ENCODE measurements around the gene AGBL1. TPM values are rescaled to one million over a fixed set of nuclear protein-coding genes. Genes with fewer than 3 reads are reported as not detected.

The AGBL1 gene
- total RNA-seq, 1 experiment from 2014 or later, result not detected

GRCh38 chr15:86849558-86850285, 770.1 kb downstream of the AGBL1 start:
- H3T11ph ChIP-seq (ENCODE audit: low read length), result no peak overlapping the region
- WGBS (ENCODE audit: extremely low coverage, insufficient read length, low lambda C conversion rate), result no CpG with 5 or more reads among the region's 6 CpGs
- H3K4me3 Mint-ChIP-seq, result no peak overlapping the region
- no peaks in the 10 kb centered on the region for H3K79me2 ChIP-seq (ENCODE audit: insufficient read depth, low read length)
- H3K56ac ChIP-seq (ENCODE audit: insufficient read length, low read depth, low read length), result no peak overlapping the region
- H3K4me1 Mint-ChIP-seq, result no peaks in the 10 kb centered on the region
- no peak overlapping the region for H3K18ac ChIP-seq (ENCODE audit: insufficient read length, low read depth, low read length)
- H3K4me1 ChIP-seq (ENCODE audit: insufficient read depth, low read length), result no peaks in the 10 kb centered on the region
- TF ChIP-seq, protein P1, sequence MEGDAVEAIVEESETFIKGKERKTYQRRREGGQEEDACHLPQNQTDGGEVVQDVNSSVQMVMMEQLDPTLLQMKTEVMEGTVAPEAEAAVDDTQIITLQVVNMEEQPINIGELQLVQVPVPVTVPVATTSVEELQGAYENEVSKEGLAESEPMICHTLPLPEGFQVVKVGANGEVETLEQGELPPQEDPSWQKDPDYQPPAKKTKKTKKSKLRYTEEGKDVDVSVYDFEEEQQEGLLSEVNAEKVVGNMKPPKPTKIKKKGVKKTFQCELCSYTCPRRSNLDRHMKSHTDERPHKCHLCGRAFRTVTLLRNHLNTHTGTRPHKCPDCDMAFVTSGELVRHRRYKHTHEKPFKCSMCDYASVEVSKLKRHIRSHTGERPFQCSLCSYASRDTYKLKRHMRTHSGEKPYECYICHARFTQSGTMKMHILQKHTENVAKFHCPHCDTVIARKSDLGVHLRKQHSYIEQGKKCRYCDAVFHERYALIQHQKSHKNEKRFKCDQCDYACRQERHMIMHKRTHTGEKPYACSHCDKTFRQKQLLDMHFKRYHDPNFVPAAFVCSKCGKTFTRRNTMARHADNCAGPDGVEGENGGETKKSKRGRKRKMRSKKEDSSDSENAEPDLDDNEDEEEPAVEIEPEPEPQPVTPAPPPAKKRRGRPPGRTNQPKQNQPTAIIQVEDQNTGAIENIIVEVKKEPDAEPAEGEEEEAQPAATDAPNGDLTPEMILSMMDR (conservative IDR thresholded peaks at IDR 0.05), result no peak
- no peaks in the 10 kb centered on the region for H3K23me2 ChIP-seq (ENCODE audit: insufficient read length, low read depth, low read length, poor library complexity, severe bottlenecking)
- H3K14ac ChIP-seq (ENCODE audit: insufficient read depth, low read length), result no peak overlapping the region
- no peaks in the 10 kb centered on the region for H3K9me3 ChIP-seq (ENCODE audit: control insufficient read depth, low read depth, low read length)
- no peak overlapping the region for H2BK15ac ChIP-seq (ENCODE audit: low read depth, low read length)
- H2BK120ac ChIP-seq (ENCODE audit: low read depth, low read length, poor library complexity, severe bottlenecking), result no peak overlapping the region
- no peaks in the 10 kb centered on the region for H4K20me1 ChIP-seq (ENCODE audit: control insufficient read depth, insufficient read depth, insufficient read length)
- no peak overlapping the region for H2AK5ac ChIP-seq (ENCODE audit: insufficient read length, low read length)
- H3K27me3 Mint-ChIP-seq (ENCODE audit: low read depth), result no peaks in the 10 kb centered on the region
- H3K27me3 ChIP-seq (ENCODE audit: insufficient read depth, low read length), result no peaks in the 10 kb centered on the region
- no peak overlapping the region for H3K4me2 ChIP-seq (ENCODE audit: insufficient read depth, insufficient read length, low read length)
- no peak overlapping the region for H4K91ac ChIP-seq (ENCODE audit: insufficient read length, low read depth, low read length)
- no peaks in the 10 kb centered on the region for H3K79me1 ChIP-seq (ENCODE audit: insufficient read depth, low read depth, low read length, poor library complexity, severe bottlenecking)
- no peak for DNase-seq
- H2BK20ac ChIP-seq (ENCODE audit: low read depth, low read length, poor library complexity, severe bottlenecking), result no peak overlapping the region
- no peak overlapping the region for H4K5ac ChIP-seq (ENCODE audit: insufficient read length, low read depth, low read length)
- H3K23ac ChIP-seq (ENCODE audit: insufficient read length, low read depth, low read length), result no peak overlapping the region
- no peak overlapping the region for H2BK5ac ChIP-seq (ENCODE audit: insufficient read length, low read length)
- no peak overlapping the region for H2AFZ ChIP-seq (ENCODE audit: low read length)
- H2BK12ac ChIP-seq (ENCODE audit: insufficient read length, low read depth, low read length), result no peak overlapping the region
- H3K27ac Mint-ChIP-seq, result no peak overlapping the region
- H3K4ac ChIP-seq (ENCODE audit: low read depth, low read length), result no peak overlapping the region
- no peak overlapping the region for H4K8ac ChIP-seq (replicated peaks; ENCODE audit: insufficient read length, low read depth, low read length)
- no peaks in the 10 kb centered on the region for H3K9me3 Mint-ChIP-seq
- H3K27ac ChIP-seq (ENCODE audit: insufficient read length, low read depth, low read length), result no peak overlapping the region
- H3K9ac ChIP-seq (ENCODE audit: extremely low read depth, insufficient read length, low read length), result no peak overlapping the region
- no peaks in the 10 kb centered on the region for H3K36me3 Mint-ChIP-seq (ENCODE audit: insufficient read depth in 1 of 3, low read depth in 3 of 3)

Data from H9 (cell line).